Uterus (tissue), 2 donors: Measurements from ENCODE around the gene STAP2.

Source experiments
- POLR2A ChIP-seq, 2 donors: fragments of 450-650 bp; IDR thresholded peaks; one replicate each; pipeline ENCODE4 v1.6.1; 2016; ENCODE audit warnings: antibody characterized with exemption in 2 of 2, mild to moderate bottlenecking in 1 of 2, moderate library complexity in 1 of 2
- TF ChIP-seq, protein P1 (sequence below), 4 experiments: fragments of 200-600 bp in 2 of 4; fragments of 450-650 bp in 2 of 4; sonication (generic) in 2 of 4; IDR thresholded peaks; one replicate each; pipeline ENCODE4 v1.5.1; 2016 to 2019; ENCODE audit warnings: antibody characterized with exemption in 4 of 4, mild to moderate bottlenecking in 2 of 4, moderate library complexity in 1 of 4

DNA sequence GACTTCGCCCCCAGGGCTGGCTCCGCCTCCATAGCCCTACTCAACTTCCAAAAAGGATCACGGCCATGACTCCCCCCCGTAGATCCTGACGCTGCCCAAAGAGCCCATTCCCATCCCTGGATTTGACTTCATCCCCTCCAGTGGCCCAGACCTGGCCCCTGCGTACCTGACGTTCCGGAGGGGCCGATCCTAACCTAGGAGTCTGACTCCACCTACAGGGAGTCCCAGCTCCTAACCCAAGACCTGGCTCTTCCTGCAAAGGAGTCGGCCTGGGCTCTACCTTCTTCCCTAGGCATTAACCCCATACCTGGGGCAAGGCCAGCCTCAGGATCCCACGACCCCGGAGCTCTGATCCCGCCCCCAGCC lies 10.8 kb downstream of the STAP2 start:
- TF ChIP-seq, protein P1, sequence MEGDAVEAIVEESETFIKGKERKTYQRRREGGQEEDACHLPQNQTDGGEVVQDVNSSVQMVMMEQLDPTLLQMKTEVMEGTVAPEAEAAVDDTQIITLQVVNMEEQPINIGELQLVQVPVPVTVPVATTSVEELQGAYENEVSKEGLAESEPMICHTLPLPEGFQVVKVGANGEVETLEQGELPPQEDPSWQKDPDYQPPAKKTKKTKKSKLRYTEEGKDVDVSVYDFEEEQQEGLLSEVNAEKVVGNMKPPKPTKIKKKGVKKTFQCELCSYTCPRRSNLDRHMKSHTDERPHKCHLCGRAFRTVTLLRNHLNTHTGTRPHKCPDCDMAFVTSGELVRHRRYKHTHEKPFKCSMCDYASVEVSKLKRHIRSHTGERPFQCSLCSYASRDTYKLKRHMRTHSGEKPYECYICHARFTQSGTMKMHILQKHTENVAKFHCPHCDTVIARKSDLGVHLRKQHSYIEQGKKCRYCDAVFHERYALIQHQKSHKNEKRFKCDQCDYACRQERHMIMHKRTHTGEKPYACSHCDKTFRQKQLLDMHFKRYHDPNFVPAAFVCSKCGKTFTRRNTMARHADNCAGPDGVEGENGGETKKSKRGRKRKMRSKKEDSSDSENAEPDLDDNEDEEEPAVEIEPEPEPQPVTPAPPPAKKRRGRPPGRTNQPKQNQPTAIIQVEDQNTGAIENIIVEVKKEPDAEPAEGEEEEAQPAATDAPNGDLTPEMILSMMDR (IDR thresholded peaks at IDR 0.05): no peak
- TF ChIP-seq POLR2A (IDR thresholded peaks at IDR 0.05): no peak
